Renal cortex interstitium (tissue), 11 donors: ENCODE measurements around the gene GATA5. TPM values are rescaled to one million over a fixed set of nuclear protein-coding genes. Genes with fewer than 3 reads are reported as not detected.

Experiments used
- DNase-seq, 11 donors: peaks; one replicate each; pipeline ENCODE4 v3.0.0-alpha.2; 2013; ENCODE audit warnings: low read depth in 9 of 11, low spot score in 4 of 11; ENCODE audit errors: extremely low read depth in 1 of 11
- polyA plus RNA-seq, 3 donors: library from polyadenylated mRNA; unstranded; fragments of 120-200 nt; gene quantifications; one replicate each; pipeline ENCODE4 v1.2.1, GENCODE V29; 2013; ENCODE audit not compliant: insufficient read length in 3 of 3

The GATA5 gene
- polyA plus RNA-seq, 3 donors = 6.3 to 10.8 (median 8.0) TPM

- DNase-seq = no peak
Measured at GRCh38 chr20:62479156-62479555, 3.4 kb upstream of the GATA5 start.

- DNase-seq = no peak
Measured at GRCh38 chr20:62477669-62478455, 2.1 kb upstream of the GATA5 start.

- no peak for DNase-seq
Measured at GRCh38 chr20:62476056-62476838, 452 bp upstream of the GATA5 start.

- no peak for DNase-seq
Measured at GRCh38 chr20:62475027-62475771, 596 bp downstream of the GATA5 start.

- no peak for DNase-seq
Measured at GRCh38 chr20:62474604-62475026, 1.2 kb downstream of the GATA5 start.

GRCh38 chr20:62473717-62474603 lies 1.8 kb downstream of the GATA5 start:
- DNase-seq = no peak

GRCh38 chr20:62472941-62473585 lies 2.7 kb downstream of the GATA5 start:
- DNase-seq = no peak

GRCh38 chr20:62472138-62472940 lies 3.5 kb downstream of the GATA5 start:
- DNase-seq = no peak

GRCh38 chr20:62470459-62470858 lies 5.3 kb downstream of the GATA5 start:
- DNase-seq = no peak

GRCh38 chr20:62470001-62470400 lies 5.8 kb downstream of the GATA5 start:
- no peak for DNase-seq

GRCh38 chr20:62469352-62469751 lies 6.4 kb downstream of the GATA5 start:
- DNase-seq = no peak

GRCh38 chr20:62466806-62467537 lies 8.8 kb downstream of the GATA5 start:
- no peak for DNase-seq

- DNase-seq = no peak
Measured at GRCh38 chr20:62466072-62466760, 9.6 kb downstream of the GATA5 start.

- DNase-seq = no peak
Measured at GRCh38 chr20:62464990-62465389, 10.8 kb downstream of the GATA5 start.

GRCh38 chr20:62464425-62464770 lies 11.4 kb downstream of the GATA5 start:
- no peak for DNase-seq

- DNase-seq = no peak
Measured at GRCh38 chr20:62463651-62464424, 12.0 kb downstream of the GATA5 start.
